ENCODE data around the gene TTN.

Gene TTN

DNA sequence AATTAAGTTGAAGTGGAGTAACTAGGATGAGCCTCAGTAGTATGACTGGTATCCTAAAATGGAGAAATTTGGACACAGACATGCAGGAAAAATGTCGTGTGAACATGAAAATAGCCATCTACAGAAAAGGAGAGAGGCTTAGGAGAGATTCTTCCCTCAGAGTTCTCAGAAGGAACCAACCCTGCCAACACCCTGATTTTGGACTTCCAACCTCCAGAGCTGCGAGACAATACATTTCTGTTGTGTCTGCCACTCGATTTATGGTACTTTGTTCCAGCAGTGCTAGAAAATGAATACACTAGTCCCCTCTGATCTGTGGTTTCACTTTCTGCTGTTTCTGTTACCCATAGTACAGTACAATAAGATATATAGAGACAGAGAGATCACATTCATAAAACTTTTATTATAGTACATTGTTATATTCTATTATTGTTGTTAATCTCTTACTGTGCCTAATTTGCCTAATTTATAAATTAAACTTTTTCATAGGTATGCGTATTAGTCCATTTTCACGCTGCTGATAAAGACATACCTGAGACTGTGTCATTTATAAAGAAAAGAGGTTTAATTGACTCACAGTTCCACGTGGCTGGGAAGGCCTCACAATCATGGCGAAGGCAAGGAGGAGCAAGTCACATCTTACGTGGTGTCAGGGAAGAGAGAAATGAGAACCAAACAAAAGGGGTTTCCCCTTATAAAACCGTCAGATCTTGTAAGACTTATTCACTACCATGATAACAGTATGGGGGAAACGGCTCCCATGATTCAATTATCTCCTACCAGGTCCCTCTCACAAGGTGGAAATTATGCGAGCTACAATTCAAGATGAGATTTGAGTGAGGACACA is 285.7 kb downstream of the TTN start (continued):
- no peak for TF ChIP-seq ESRRG (CRISPR knock-in tag; IDR thresholded peaks at IDR 0.05)
- no peak for TF ChIP-seq PPARA (CRISPR knock-in tag; IDR thresholded peaks at IDR 0.05; ENCODE audit: borderline replicate concordance)
- no peak for TF ChIP-seq OSR1 (CRISPR knock-in tag; IDR thresholded peaks at IDR 0.05)
- TF ChIP-seq, protein P1, sequence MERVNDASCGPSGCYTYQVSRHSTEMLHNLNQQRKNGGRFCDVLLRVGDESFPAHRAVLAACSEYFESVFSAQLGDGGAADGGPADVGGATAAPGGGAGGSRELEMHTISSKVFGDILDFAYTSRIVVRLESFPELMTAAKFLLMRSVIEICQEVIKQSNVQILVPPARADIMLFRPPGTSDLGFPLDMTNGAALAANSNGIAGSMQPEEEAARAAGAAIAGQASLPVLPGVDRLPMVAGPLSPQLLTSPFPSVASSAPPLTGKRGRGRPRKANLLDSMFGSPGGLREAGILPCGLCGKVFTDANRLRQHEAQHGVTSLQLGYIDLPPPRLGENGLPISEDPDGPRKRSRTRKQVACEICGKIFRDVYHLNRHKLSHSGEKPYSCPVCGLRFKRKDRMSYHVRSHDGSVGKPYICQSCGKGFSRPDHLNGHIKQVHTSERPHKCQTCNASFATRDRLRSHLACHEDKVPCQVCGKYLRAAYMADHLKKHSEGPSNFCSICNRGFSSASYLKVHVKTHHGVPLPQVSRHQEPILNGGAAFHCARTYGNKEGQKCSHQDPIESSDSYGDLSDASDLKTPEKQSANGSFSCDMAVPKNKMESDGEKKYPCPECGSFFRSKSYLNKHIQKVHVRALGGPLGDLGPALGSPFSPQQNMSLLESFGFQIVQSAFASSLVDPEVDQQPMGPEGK (CRISPR knock-in tag; IDR thresholded peaks at IDR 0.05; ENCODE audit: borderline replicate concordance) = no peak

GRCh38 chr2:178517496-178517895 is 289.7 kb downstream of the TTN start:
- no peak for ATAC-seq
- no peak for TF ChIP-seq TCF4 (CRISPR knock-in tag; IDR thresholded peaks at IDR 0.05; ENCODE audit: borderline replicate concordance)

GRCh38 chr2:178514664-178515063 is 292.6 kb downstream of the TTN start:
- peak; percentile 69 for ATAC-seq
- TF ChIP-seq ZFP30 (CRISPR knock-in tag; IDR thresholded peaks at IDR 0.05) (no peak), TOX (CRISPR knock-in tag; IDR thresholded peaks at IDR 0.05; ENCODE audit: borderline replicate concordance) (no peak)

DNA sequence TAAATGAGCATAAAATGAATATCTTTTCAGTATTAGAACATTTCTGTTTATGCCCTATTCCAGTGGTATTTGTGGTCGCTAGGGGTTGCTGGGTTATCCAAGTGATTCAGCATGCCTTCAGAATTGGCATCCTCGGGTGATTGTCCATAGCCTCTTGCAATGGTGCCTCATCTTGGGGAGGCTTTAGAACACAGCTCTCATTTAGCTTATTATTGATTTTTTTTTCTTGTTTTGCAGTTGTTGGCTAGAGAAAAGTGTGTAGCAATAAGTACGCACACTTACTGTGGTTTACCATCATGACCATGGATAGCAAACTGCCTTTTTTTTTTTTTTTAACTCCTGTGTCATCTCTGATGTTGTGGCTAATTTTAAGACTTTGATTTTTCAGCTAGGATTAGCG is 293.3 kb downstream of the TTN start:
- ATAC-seq = peak; percentile 22; the same call in 1 of the 3 replicates

GRCh38 chr2:178512484-178512883 is 294.7 kb downstream of the TTN start:
- no peak for ATAC-seq
- TF ChIP-seq SNAI2 (CRISPR knock-in tag; IDR thresholded peaks at IDR 0.05) (no peak), TSHZ2 (CRISPR knock-in tag; IDR thresholded peaks at IDR 0.05) (no peak), ARNTL (CRISPR knock-in tag; IDR thresholded peaks at IDR 0.05; ENCODE audit: borderline replicate concordance, low read depth) (no peak), ESRRG (CRISPR knock-in tag; IDR thresholded peaks at IDR 0.05) (no peak), CREB5 (CRISPR knock-in tag; IDR thresholded peaks at IDR 0.05; ENCODE audit: low read depth) (no peak), TCF4 (CRISPR knock-in tag; IDR thresholded peaks at IDR 0.05; ENCODE audit: borderline replicate concordance) (no peak), ZFP3 (CRISPR knock-in tag; IDR thresholded peaks at IDR 0.05) (no peak), GLIS3 (CRISPR knock-in tag; IDR thresholded peaks at IDR 0.05) (no peak), PPARA (CRISPR knock-in tag; IDR thresholded peaks at IDR 0.05; ENCODE audit: borderline replicate concordance) (no peak), POU6F1 (CRISPR knock-in tag; IDR thresholded peaks at IDR 0.05; ENCODE audit: borderline replicate concordance, low read depth) (no peak), OSR1 (CRISPR knock-in tag; IDR thresholded peaks at IDR 0.05) (no peak), ZFP30 (CRISPR knock-in tag; IDR thresholded peaks at IDR 0.05) (no peak), ISL1 (CRISPR knock-in tag; IDR thresholded peaks at IDR 0.05) (no peak), TOX (CRISPR knock-in tag; IDR thresholded peaks at IDR 0.05; ENCODE audit: borderline replicate concordance) (no peak)
- TF ChIP-seq, protein P1 (CRISPR knock-in tag; IDR thresholded peaks at IDR 0.05; ENCODE audit: borderline replicate concordance) = no peak
- TF ChIP-seq, protein P2, sequence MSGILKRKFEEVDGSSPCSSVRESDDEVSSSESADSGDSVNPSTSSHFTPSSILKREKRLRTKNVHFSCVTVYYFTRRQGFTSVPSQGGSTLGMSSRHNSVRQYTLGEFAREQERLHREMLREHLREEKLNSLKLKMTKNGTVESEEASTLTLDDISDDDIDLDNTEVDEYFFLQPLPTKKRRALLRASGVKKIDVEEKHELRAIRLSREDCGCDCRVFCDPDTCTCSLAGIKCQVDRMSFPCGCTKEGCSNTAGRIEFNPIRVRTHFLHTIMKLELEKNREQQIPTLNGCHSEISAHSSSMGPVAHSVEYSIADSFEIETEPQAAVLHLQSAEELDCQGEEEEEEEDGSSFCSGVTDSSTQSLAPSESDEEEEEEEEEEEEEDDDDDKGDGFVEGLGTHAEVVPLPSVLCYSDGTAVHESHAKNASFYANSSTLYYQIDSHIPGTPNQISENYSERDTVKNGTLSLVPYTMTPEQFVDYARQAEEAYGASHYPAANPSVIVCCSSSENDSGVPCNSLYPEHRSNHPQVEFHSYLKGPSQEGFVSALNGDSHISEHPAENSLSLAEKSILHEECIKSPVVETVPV (CRISPR knock-in tag; IDR thresholded peaks at IDR 0.05) = no peak

More for the DNA sequence above, 293.3 kb downstream of the TTN start:
- TF ChIP-seq BACH2 (CRISPR knock-in tag; IDR thresholded peaks at IDR 0.05; ENCODE audit: borderline replicate concordance) (no peak), TCF4 (CRISPR knock-in tag; IDR thresholded peaks at IDR 0.05; ENCODE audit: borderline replicate concordance) (no peak), CSDC2 (CRISPR knock-in tag; IDR thresholded peaks at IDR 0.05) (no peak), ZNF565 (CRISPR knock-in tag; conservative IDR thresholded peaks at IDR 0.05; ENCODE audit: low read depth) (no peak), ZFP30 (CRISPR knock-in tag; IDR thresholded peaks at IDR 0.05) (no peak), ARNTL (CRISPR knock-in tag; IDR thresholded peaks at IDR 0.05; ENCODE audit: borderline replicate concordance, low read depth) (no peak)
- TF ChIP-seq, protein P1 (CRISPR knock-in tag; IDR thresholded peaks at IDR 0.05; ENCODE audit: borderline replicate concordance) = no peak

Data from SK-N-SH treated with all-trans-retinoic acid at 6 μM for 48 hours (cell line).